Osteocyte (in vitro differentiated cells): ENCODE results near the gene CLIP3. TPM values are rescaled to one million over a fixed set of nuclear protein-coding genes. Genes with fewer than 3 reads are reported as not detected.

Experiments used
- DNase-seq: peaks from one replicate; pipeline ENCODE4 v3.0.0; 2021; ENCODE audit warnings: mixed read lengths; ENCODE audit not compliant: unreplicated experiment; ENCODE audit errors: extremely low spot score
- H3K27ac Mint-ChIP-seq: one replicate; pipeline ENCODE4 v1.8.0; 2021; ENCODE audit warnings: mild to moderate bottlenecking, mixed read lengths; ENCODE audit not compliant: unreplicated experiment
- H3K27me3 Mint-ChIP-seq: one replicate; pipeline ENCODE4 v1.8.0; 2021; ENCODE audit warnings: mixed read lengths; ENCODE audit not compliant: unreplicated experiment
- H3K36me3 Mint-ChIP-seq: one replicate; pipeline ENCODE4 v1.8.0; 2021; ENCODE audit warnings: mixed read lengths; ENCODE audit not compliant: unreplicated experiment
- H3K4me1 Mint-ChIP-seq: one replicate; pipeline ENCODE4 v1.8.0; 2021; ENCODE audit warnings: mixed read lengths; ENCODE audit not compliant: unreplicated experiment
- H3K4me3 Mint-ChIP-seq: one replicate; pipeline ENCODE4 v1.8.0; 2021; ENCODE audit warnings: mild to moderate bottlenecking, moderate library complexity, mixed read lengths; ENCODE audit not compliant: unreplicated experiment
- H3K9me3 Mint-ChIP-seq: one replicate; pipeline ENCODE4 v1.8.0; 2021; ENCODE audit warnings: mixed read lengths; ENCODE audit not compliant: unreplicated experiment
- CTCF ChIP-seq: fragments of 200-600 bp; sonication (generic); IDR thresholded peaks from 2 replicates; pipeline ENCODE4 v1.5.0; 2021; ENCODE audit warnings: antibody characterized with exemption, mild to moderate bottlenecking, moderate library complexity
- total RNA-seq: library from RNA; stranded (reverse); gene quantifications from 2 replicates; pipeline ENCODE4 v1.2.1, GENCODE V29; 2021

The CLIP3 gene
- total RNA-seq, 1 donor from 2014 or later, result 72.8 TPM

- no peaks in the 10 kb centered on the region for H3K27me3 Mint-ChIP-seq
- H3K9me3 Mint-ChIP-seq, result no peaks in the 10 kb centered on the region
- no peak overlapping the region for H3K4me3 Mint-ChIP-seq
- TF ChIP-seq CTCF, result no peak
- no peak overlapping the region for H3K27ac Mint-ChIP-seq
- peaks cover 2% of the 10 kb centered on the region for H3K36me3 Mint-ChIP-seq
- H3K4me1 Mint-ChIP-seq, result peaks cover under 1% of the 10 kb centered on the region
- DNase-seq, result no peak
These were observed 28.7 kb upstream of the CLIP3 start for GRCh38 chr19:36061367-36061766.

GRCh38 chr19:36060430-36060829 lies 27.8 kb upstream of the CLIP3 start:
- Mint-ChIP-seq H3K4me1 (peaks cover 7% of the 10 kb centered on the region), H3K36me3 (peaks cover 2% of the 10 kb centered on the region), H3K27ac (no peak overlapping the region), H3K27me3 (no peaks in the 10 kb centered on the region), H3K4me3 (no peak overlapping the region), H3K9me3 (no peaks in the 10 kb centered on the region)
- DNase-seq, result no peak
- peak; percentile 61 for TF ChIP-seq CTCF

- no peak overlapping the region for H3K27ac Mint-ChIP-seq
- no peaks in the 10 kb centered on the region for H3K36me3 Mint-ChIP-seq
- no peaks in the 10 kb centered on the region for H3K9me3 Mint-ChIP-seq
- no peak for TF ChIP-seq CTCF
- H3K4me1 Mint-ChIP-seq, result peaks cover 10% of the 10 kb centered on the region
- H3K4me3 Mint-ChIP-seq, result no peak overlapping the region
- DNase-seq, result no peak
- H3K27me3 Mint-ChIP-seq, result no peaks in the 10 kb centered on the region
These were observed 26.7 kb upstream of the CLIP3 start for GRCh38 chr19:36059180-36059910.

- Mint-ChIP-seq H3K4me1 (peaks cover 10% of the 10 kb centered on the region), H3K4me3 (no peak overlapping the region), H3K27me3 (no peaks in the 10 kb centered on the region), H3K27ac (no peak overlapping the region), H3K9me3 (no peaks in the 10 kb centered on the region), H3K36me3 (no peaks in the 10 kb centered on the region)
- no peak for TF ChIP-seq CTCF
- no peak for DNase-seq
These were observed 26.0 kb upstream of the CLIP3 start for GRCh38 chr19:36058481-36059179.
